ENCODE results near the gene TBX5.
"Not testable (repeated sequence)": the region's sequence is repeated elsewhere in the genome, so short reads cannot be mapped to it uniquely, and the experiment has no call there.

Gene TBX5

GRCh38 chr12:114384739-114385138 is 21.2 kb downstream of the TBX5 start:
- peak; percentile 87 for DNase-seq (ENCODE audit: low read depth)

GRCh38 chr12:114381177-114381576 is 24.8 kb downstream of the TBX5 start:
- no peak for DNase-seq (ENCODE audit: low read depth)

DNA sequence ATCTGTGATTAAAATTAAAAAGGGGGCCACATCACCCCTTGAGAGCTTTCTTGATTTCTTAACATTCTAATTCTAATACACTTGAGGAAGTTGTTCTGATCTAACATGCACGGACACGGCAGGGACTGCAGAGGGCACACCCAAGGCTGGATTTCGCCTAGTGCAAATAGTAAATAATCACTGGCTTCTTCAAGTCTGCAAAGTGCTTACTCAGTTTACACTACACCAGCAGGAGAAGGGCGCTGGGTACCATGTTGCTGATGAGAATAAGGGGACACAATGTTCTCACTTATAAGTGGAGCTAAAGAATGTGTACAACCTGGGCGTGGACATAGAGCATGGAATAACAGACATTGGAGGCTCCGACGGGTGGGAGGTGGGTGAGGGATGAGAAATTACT is 34.2 kb downstream of the TBX5 start:
- no peak for DNase-seq (ENCODE audit: low read depth)

- no peak for DNase-seq (ENCODE audit: low read depth)
Observed at GRCh38 chr12:114371250-114371649, 34.7 kb downstream of the TBX5 start.

DNA sequence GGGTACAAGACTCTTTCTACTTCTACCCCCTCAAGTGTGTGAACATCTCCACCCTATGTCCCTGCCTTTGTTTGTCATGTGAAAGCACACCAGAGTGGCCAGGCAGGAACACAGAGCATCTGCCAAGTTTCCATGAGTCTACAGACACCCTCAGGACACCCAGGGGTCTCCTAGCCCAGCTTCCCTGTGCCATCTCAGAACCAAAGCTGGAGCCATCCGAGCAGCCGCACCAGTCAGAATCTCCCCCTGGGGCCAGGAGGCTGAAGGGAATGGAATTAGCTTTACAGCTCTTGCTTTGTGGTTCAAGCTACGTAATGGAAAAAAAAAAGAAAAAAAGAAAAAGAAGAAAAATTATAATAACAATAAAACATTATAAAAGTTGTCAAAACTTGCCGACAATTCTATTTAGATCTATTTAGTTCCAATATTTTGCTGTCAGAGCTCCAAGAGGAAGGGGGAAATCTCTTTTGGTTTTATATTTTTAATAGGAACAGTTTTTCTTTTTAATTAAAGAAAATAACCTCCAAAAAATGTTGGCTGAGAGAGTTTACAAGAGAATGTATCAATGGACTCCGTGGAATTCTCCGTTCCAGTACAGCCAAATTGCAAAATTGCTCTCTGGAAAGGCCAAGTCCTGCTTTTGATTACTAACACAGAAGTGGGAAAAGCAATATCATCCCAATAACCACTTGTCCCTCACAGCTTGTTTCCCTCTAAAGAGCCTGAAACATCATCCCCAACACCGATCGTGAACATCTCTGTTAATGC is 37.1 kb downstream of the TBX5 start:
- DNase-seq (ENCODE audit: low read depth): no peak

- no peak for DNase-seq (ENCODE audit: low read depth)
Observed at GRCh38 chr12:114361992-114362391, 44.0 kb downstream of the TBX5 start.

DNA sequence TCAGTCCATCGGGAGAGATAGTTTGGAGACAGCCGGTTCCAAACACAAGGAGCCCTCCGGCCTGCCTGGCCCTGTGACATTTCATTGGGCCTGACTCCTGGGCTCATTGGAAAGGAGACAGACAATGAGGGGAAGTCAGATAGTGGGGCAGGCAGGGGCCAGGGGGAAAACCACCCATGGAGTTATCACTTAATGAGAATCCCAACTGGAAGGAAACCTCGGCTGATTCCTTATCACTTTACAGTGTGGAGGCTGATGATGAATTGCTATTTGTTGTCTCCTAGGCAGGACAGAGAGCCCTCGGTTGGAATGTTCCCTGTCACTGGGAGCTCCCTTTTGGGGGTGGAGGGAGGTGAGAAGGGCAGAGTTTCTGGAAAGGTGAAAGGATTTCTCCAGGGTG is 44.4 kb downstream of the TBX5 start:
- DNase-seq (ENCODE audit: low read depth): no peak

DNA sequence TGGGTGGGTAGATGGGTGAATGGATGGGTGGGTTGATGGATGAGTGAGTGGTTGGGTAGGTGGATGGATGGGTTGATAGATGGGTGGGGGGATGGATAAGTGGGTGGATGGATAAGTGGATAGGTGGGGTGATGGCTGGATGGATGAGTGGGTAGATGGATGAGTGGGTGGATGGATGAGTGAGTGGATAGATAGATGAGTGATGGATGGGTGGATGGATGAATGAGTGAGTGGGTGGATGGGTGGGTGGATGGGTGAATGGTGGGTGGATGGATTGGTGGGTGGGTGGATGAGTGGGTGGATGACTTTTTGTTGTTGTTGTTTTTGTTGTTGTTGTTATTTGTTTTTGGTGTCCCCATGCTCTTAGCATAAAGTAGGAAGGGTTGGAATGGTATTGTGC is 45.5 kb downstream of the TBX5 start:
- no peak for DNase-seq (ENCODE audit: low read depth)

GRCh38 chr12:114355389-114356088 is 50.4 kb downstream of the TBX5 start:
- peak; percentile 27 for DNase-seq (ENCODE audit: low read depth)

DNA sequence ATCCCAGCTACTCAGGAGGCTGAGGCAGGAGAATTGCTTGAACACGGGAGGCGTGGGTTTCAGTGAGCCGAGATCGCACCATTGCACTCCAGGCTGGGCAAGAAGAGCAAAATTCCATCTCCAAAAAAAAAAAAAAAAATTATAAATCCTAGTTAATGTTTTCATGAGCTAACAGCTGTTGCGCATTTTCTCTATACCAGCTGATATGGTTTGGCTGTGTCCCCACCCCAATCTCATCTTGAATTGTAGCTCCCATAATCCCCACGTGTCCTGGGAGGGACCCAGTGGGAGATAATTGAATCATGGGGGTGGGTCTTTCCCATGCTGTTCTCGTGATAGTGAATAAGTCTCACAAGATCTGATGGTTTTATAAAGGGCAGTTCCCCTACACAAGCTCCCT is 56.7 kb downstream of the TBX5 start:
- not testable (repeated sequence) for DNase-seq (ENCODE audit: low read depth)

- no peak for DNase-seq (ENCODE audit: low read depth)
Observed at GRCh38 chr12:114347861-114348260, 58.1 kb downstream of the TBX5 start.

DNA sequence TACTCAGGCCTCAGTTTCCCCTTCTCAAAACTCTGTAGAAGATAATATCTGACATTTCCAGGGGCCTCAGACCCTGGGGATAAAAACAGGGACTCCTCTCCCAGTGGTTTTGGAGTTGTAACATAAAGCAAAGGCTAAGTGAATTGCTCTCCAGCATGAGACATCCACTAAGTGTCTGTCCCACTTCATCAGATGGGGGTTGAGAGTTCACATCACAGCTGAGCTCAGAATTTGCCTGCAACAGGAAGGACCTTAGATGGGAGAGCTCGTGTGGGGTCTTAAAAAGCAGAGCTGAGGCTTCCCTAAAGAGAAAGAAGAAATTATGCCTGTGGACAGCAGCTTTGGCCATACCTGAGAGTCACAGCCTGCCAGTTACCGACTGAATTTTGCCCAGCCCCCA is 61.1 kb downstream of the TBX5 start:
- no peak for DNase-seq (ENCODE audit: low read depth)

DNA sequence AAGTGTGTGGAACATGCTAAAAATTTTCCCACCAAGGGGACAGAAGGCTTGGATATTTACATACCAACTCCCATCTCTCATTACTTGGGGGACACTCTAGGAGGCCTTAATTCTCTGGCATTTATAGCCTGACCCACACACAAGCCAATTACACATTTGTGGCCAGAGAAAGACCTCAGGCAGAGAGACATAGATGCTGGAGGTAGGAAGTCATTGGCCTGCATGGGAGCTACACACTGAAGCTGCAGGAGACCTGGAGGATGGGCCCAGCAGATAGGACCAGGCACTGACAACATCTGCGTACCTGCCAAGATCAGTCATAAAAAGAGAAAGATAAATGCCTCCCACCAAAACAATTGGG is 61.7 kb downstream of the TBX5 start:
- DNase-seq (ENCODE audit: low read depth): peak; percentile 60

DNA sequence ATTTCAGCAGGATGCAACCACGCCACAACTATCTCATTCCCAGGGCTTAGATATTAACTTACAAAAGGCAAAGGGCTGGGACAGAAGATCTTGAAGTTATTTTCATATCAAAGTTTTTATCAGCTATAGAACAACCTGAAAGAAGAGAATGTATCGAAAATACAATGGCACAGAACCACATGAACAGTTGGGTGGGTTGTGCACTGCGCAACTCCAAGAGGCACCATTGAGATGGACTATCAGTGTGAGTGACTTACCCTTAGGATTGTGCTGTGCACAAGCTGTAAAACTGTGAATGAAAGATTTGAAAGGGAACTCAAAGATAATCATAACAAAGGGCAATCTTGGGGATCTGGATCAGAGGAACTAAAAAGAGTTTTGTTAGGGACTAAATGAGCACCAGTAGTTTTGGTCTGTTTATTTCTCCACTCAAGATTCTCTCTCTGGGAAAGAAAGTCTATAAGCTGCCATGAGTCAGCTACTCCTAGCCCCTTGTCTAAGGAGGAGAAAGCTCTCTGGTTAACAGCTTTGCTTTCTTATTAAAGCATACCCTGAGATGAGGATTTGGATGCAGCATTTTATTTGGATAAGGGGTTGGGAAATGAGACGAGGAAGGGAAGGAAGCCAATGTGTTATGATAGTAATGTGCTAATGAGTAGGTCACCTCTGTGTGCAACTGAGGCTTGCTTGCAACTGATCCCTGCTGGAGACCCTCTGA is 62.2 kb downstream of the TBX5 start:
- peak; percentile 63 for DNase-seq (ENCODE audit: low read depth)

DNA sequence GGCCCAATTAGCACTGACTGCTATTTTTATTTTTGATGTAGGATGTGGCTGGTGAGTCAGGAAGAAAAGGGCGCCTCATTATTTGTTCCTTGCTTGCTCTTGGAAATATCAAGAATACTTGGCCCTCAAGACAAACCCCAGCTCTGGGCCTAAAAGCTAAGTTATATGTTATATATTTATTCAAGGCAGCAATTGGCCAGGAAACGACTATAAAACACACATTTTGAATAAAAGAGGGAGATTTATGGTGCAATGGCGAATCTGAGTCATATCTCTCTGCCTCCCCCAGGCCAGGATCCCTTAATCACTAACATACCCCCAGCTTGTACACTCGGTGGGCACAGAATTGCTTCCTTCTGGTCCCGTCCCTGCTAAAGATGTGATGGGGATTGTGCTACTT is 63.3 kb downstream of the TBX5 start:
- DNase-seq (ENCODE audit: low read depth): peak; percentile 82

DNA sequence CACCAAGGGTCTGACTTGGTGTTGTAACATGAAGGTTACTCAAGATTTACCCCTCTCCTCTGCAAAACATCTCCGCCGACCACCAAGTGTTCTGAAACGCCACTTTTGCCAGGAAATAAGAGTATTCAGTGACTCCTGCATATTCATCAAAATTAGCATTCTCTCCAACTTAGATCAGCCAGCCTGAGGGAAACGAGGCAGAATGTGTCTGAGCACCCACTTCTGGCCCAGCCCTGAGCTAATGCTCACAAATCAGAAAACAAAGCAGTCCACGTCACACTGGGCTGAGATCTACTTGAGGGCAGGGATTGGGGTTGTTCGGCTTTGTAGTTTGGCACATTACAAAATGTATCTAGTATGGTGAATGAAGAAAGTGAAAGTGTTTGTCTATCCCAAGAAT is 64.3 kb downstream of the TBX5 start:
- no peak for DNase-seq (ENCODE audit: low read depth)

DNA sequence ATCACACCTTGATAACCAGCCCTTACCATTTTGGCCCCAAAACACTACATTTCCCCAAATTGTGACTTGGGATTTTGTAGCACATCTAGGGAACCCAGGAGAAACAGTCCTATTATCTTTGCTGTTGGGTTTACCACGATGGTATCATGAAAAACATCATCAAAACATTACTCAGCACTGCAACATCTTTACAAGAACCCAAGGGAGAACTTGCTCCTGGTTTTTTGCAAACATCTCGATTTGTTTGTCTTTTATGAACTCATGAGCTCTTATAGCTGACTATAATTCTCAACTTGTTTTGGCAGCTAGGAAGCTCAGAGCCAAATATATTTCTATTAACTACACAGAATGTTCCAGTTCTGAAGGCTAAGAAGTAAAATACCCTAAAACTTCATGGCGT is 65.7 kb downstream of the TBX5 start:
- peak; percentile 58 for DNase-seq (ENCODE audit: low read depth)

DNA sequence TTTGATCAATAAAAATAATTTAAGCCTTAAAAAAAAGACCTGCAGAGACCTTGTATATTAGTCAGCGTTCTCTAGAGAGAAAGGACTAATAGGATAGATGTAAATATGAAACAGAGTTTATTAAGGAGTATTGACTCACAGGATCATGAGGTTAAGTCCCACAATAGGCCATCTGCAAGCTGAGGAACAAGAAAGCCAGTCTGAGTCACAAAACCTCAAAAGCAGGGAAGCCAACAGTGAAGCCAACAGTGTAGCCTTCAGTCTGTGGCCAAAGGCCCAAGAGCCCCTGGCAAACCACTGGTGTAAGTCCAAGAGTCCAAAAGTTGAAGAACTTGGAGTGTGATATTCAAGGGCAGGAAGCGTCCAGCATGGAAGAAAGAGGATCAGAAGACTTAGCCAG is 66.3 kb downstream of the TBX5 start:
- peak; percentile 92 for DNase-seq (ENCODE audit: low read depth)

- DNase-seq (ENCODE audit: low read depth): no peak
Observed at GRCh38 chr12:114335607-114336006, 70.3 kb downstream of the TBX5 start.

- DNase-seq (ENCODE audit: low read depth): no peak
Observed at GRCh38 chr12:114334395-114334794, 71.5 kb downstream of the TBX5 start.

DNA sequence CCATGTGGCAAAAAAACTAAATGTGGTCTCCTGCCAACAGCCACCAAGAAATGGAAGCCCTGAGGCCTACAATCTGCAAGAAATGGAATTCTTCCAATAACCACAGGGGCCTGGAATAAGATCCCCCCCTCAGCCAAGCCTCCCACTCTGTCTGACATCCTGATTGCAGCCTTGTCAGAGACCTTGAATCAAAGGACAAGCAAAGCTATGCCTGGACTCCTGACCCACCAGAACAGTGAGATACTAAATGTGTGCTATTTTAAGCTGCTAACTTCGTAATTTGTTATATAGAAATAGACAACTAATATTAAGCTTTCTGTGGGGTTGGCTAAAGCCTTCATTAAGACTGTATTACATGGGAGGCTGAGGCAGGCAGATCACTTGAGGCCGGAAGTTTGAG is 77.7 kb downstream of the TBX5 start:
- no peak for DNase-seq (ENCODE audit: low read depth)

- DNase-seq (ENCODE audit: low read depth): no peak
Observed at GRCh38 chr12:114327765-114328164, 78.2 kb downstream of the TBX5 start.

DNA sequence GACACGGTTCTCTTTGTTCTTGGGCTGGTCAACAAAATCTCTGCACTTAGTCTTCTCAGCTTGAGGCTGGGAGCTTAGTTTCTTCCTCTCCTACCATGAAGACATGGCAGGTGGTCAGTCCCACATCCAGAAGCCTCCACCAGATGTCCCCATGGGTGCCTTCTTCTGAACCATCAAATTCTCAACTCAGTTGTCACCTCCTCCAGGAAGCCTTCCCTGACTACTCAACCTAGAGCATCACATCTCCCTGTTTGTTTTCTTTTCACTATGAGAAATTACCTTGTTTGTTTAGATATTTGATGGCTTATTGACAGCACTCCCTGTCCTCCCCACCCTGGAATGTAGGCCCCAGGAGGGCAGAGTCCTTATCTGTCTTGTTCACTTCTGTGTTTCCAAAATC is 84.4 kb downstream of the TBX5 start:
- no peak for DNase-seq (ENCODE audit: low read depth)

Measured in EH (cell line).